GM18870 (cell line): ENCODE data around the gene TLR3.
"Not testable (repeated sequence)": the region's sequence is repeated elsewhere in the genome, so short reads cannot be mapped to it uniquely, and the experiment has no call there.

ENCODE experiments used
- ATAC-seq: cut with Tn5 transposase; IDR thresholded peaks from one replicate; pipeline ENCODE4 v1.9.1; 2021; ENCODE audit warnings: moderate library complexity; ENCODE audit not compliant: unreplicated experiment

TLR3 gene

DNA sequence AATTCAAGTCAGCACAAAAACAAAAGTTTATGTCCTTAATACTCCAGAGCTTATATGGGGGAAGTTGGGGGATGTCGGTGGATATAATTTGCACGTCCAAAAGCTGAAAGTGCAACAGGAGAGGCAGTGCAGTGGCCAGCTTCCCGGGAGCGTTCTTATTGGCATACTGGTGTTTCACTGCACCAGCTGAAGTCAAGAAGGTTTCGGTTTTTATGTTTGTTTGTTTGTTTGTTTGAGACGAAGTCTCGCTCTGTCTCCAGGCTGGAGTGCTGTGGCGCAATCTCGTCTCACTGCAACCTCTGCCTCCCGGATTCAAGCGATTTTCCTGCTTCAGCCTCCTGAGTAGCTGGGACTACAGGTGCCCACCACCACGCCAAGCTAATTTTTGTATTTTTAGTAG lies 28.6 kb upstream of the TLR3 start:
- ATAC-seq, result no peak

DNA sequence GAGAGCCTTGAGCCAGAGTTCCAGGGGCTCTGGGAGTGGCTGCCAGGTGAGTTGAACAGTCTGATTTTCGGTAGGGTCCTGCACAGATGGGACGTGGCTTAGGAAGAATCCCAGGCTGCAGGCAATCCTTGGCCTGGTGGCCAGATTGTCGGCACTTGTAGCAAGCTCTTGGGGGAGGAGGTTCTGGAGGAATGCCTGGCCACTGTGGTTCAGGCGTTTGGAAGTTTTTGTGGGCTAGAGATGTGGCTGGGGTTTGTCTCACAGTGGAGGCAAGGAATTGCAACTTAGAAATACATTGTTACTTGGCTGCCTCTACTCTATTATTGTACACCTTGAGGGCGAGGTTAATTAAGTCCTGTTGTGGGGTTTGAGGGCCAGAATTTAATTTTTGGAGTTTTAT lies 21.5 kb upstream of the TLR3 start:
- ATAC-seq, result not testable (repeated sequence)

GRCh38 chr4:186050135-186050534 lies 18.8 kb upstream of the TLR3 start:
- ATAC-seq, result not testable (repeated sequence)

- no peak for ATAC-seq
These were observed 17.9 kb upstream of the TLR3 start for GRCh38 chr4:186051096-186051495.

- ATAC-seq, result peak; percentile 100
These were observed 10.5 kb upstream of the TLR3 start for GRCh38 chr4:186058253-186058979.

DNA sequence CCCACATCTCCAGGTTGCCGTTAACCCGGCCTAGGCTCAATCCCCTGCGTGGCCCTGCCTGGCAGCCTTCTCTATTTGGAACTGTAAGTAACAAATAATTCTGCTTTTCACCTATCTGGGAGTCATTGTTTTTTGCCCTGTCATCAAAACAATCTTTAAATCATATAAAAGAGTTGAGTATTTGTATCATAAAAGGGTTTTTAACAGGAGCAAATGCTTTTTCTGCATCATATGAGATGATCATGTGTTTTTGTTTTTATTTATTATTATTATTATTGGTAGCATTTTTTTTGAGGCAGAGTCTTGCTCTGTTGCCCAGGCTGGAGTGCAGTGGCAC lies 10.0 kb upstream of the TLR3 start:
- ATAC-seq, result no peak

DNA sequence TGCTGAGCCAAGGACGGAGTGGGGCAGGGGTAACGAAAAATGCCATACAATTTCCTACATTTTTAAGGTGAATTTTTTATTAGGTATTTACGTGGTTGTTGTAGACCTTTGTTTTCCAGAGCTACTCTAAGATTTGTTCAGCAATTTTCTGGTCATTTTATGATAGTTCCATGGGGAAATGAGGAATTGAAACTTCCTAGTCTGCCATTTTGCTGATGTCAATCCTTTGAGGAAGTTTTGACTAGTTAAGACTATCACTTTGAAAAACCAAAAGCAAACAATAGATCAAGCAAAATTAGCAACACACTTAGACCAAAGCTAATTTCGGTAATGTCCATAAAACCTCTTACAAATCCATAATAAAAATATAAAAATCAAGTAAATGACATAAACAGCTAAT lies 7.0 kb upstream of the TLR3 start:
- ATAC-seq, result no peak

GRCh38 chr4:186067757-186068385 lies 1.1 kb upstream of the TLR3 start:
- peak; percentile 87 for ATAC-seq

DNA sequence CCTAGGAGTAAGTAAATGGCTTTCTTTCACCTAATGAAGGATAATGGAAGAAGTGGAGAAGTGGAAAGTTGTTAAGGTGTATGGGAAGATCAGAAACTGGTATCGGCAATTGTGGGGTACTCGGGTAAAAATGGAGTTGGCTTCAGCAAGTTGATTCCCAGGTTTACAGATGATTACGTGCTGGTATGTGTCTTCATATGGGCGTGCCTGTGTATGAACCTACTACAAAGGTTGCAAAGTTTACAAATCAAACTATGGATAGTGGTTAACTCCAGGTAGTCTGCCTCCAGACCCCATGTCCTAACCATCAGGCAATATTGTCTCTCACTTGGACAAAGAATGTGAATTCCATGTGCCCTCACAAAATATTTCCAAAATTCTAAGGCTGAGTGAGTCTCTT lies 773 bp downstream of the TLR3 start:
- ATAC-seq, result no peak

DNA sequence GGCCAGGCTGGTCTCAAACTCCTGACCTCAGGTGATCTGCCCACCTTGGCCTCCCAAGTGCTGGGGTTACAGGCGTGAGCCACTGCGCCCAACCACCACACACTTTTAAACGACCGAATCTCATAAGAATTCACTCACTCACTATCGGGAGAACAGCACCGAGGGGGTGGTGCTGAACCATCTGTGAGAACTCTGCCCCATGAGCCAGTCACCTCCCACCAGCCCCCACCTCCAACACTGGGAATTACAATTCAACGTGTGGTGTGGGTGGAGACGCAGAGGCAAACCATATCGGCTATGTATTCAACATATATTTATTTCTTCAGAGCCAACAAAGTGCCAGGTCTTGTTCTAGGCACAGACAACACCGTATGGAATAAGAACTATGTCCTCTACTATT lies 3.6 kb downstream of the TLR3 start:
- no peak for ATAC-seq

DNA sequence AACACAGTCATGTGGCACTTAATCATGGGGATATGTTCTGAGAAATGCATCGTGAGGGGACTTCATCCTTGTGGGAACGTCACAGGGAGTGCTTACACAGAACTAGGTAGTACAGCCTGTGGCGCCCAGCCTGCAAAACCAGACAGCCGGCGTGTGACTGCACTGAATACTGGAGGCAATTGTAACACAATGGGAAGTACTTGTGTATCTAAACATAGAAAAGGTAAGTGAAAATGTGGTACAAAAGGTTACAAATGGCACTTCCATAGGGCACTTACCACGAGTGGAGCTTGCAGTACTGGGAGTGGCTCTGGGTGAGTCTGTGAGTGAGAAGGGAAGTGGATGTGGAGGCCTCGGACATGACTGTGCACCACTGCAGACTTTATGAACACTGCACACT lies 5.2 kb downstream of the TLR3 start:
- ATAC-seq, result no peak

DNA sequence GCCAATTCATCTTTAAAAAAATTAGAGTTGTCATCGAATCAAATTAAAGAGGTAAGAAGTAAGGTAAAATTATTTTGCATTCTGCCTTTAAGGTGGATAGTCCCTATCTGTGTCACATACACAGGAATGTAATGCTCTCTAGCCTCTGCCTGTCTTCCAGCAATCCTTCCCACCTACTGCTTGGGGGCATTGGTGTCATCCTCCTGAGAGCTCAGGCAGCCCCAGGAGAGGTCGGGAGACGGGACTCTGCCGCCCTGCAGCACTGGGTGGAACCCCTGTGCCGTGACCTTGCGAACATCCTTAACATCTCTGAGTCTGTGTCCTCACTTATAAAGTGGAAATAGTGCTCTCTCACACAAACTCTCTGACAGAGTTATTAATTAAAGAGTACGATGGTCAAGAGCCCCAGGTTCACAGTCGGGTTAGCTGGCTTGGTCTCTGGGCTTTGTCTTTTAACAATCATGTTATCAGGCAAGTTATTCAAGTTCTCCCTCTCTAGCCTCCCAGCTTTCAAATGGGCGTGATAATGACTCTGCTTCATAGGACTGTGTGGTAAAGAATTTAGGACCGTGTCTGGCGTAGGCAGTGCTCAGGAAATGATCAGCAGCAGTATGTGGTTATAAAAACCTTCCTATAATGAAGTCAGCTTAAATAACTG lies 10.2 kb downstream of the TLR3 start:
- no peak for ATAC-seq

GRCh38 chr4:186079694-186080093 lies 10.7 kb downstream of the TLR3 start:
- no peak for ATAC-seq

GRCh38 chr4:186081202-186081807 lies 12.3 kb downstream of the TLR3 start:
- no peak for ATAC-seq

DNA sequence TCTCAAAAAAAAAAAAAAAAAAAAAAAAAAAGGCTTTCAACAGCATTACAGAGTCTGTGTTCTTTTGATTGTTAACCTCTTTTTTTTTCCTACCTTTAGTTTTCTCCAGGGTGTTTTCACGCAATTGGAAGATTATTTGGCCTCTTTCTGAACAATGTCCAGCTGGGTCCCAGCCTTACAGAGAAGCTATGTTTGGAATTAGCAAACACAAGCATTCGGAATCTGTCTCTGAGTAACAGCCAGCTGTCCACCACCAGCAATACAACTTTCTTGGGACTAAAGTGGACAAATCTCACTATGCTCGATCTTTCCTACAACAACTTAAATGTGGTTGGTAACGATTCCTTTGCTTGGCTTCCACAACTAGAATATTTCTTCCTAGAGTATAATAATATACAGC lies 13.3 kb downstream of the TLR3 start:
- ATAC-seq, result no peak

GRCh38 chr4:186088523-186088922 lies 19.6 kb downstream of the TLR3 start:
- no peak for ATAC-seq

GRCh38 chr4:186092296-186092695 lies 23.3 kb downstream of the TLR3 start:
- ATAC-seq, result no peak

- no peak for ATAC-seq
These were observed 26.4 kb downstream of the TLR3 start for GRCh38 chr4:186095406-186095805.

GRCh38 chr4:186096681-186097165 lies 27.8 kb downstream of the TLR3 start:
- no peak for ATAC-seq

DNA sequence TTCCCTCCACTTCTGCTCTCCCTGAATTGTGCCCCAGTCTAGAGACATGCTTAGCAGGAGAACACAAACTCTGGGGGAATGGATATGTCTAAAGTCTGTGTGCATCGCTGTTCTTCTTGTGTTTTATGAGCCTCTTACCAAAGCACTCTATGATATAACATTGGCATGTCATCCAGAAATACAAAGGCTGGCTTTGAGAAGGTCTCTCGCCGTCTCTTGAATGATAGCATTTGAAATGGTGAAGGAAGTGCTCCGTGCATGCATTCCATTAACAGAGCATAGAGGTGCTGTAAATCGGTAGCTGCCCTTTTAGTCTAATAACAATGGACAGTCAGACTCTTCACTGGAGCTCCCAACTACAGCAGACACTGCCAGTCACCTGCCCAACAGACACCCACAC lies 28.4 kb downstream of the TLR3 start:
- no peak for ATAC-seq

DNA sequence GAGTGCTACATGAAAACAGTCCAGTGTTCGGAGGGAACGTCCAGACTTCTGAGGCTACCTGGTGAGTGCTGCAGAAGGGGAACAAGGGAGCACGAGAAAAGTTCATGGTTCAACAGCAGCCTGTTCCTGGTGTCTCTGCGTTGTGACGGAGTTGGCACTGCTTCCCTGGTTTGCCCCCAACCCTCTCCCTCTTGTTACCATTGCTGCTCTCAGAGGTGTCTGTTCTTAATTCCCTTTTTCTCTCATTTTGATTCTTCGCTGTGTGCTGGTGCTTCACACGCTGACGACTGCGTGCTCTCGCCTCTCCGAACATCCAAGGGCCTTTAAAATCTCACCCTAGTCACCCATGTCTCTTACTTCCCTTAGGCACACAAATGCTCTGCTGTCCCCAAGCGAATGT lies 34.0 kb downstream of the TLR3 start:
- no peak for ATAC-seq
